ENCODE data around the gene IFRD1. TPM values are rescaled to one million over a fixed set of nuclear protein-coding genes. Genes with fewer than 3 reads are reported as not detected.
"Not testable (repeated sequence)": the region's sequence is repeated elsewhere in the genome, so short reads cannot be mapped to it uniquely, and the experiment has no call there.

Gene IFRD1
- total RNA-seq, 1 donor from 2014 or later = 85.6 TPM

DNA sequence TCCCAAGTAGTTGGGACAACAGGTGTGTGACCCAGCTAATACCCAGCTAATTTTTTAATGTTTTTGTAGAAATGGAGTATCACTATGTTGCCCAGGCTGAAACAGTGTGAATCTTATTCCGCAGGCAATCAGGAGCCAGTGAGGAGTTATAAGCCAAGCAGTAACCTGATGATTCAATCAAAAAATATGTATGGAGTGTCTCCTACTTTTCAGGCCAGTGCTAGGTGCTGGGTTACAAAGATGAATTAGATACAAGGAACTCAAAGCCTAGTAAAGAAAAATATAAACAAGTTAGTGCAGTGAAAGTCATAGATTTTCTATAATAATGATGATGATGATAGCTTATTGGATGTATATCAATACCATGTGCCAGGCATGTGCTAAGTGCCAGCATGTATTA is 13.2 kb upstream of the IFRD1 start:
- DNase-seq (ENCODE audit: low spot score in 2 of 2) (no peak), FAIRE-seq (no peak)

DNA sequence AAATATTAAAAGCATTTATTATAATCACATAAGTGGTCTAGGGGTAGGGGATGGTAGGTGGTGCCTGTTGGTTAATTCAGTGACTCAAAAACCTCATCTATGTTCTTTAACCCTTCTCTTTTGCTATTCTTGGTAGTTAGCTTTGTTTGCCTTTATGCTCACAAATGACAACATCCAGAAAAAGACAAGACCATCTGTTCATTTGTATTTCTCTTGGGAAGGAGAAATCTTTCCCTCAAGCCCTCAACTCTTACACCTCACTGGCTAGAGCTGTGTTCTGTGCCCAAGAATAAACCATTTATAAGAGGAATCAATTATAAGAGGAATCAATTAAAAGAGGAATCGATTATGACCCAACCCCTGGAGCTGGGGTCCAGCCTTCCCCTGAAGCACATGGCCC is 10.8 kb upstream of the IFRD1 start:
- FAIRE-seq (no peak), DNase-seq (ENCODE audit: low spot score in 2 of 2) (no peak)

DNA sequence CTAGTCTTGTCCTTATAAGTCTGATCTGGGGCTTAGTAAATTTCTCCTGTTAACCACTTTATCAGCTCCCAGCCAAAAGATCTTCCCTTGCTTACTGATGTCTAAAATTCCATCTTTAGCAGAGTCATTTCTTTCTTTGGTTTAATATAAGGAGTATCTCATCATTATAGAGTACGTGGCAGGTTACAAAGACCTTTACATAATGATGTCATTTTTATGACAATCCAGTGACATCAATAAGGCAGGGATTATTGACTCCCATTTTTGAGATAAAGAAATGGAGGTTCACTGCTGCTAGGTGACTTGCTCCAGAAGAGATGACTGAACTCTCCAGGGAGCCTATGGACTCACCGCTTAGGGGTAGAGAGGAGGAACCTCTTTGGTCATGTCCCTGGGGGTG is 8.1 kb upstream of the IFRD1 start:
- no peak for DNase-seq (ENCODE audit: low spot score in 2 of 2)
- FAIRE-seq = no peak

DNA sequence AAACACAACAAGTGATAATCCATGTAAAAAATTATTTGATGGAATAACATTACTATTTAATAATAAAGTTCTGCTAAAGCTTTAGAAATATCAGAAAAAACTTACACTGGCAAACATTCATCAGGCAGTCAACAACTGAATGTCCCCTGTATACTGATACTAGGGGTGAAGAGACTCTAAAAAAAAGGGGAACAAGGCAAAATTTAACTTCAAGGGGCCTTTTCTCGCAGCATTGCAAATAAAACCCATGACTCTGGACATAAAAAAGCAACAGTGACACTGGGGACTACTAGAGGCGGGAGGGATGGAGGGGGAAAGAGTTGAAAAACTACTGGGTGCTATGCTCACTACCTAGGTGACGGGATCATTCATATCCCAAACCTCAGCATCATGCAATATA is 5.8 kb upstream of the IFRD1 start:
- FAIRE-seq (no peak), DNase-seq (ENCODE audit: low spot score in 2 of 2) (no peak)

DNA sequence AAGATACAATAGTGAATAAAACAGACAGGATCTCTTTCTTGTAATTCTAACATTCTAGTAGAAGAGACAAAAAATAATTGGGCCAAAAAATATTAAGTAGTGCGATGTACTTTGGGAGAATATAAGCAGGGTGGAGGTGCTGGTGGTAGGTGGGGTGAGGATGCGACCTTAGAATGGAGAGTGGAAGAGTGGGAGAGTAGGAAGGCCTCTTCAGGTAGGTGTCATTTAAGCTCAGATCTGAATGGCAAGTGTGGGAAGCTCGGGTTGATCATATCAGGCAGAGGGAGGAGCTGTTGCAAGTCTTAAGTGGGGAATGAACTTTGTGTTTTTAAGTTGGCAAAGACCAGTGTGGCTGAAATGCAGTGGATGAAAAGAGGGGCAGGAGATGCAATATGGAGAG is 3.8 kb upstream of the IFRD1 start:
- DNase-seq (ENCODE audit: low spot score in 2 of 2) (no peak), FAIRE-seq (no peak)

DNA sequence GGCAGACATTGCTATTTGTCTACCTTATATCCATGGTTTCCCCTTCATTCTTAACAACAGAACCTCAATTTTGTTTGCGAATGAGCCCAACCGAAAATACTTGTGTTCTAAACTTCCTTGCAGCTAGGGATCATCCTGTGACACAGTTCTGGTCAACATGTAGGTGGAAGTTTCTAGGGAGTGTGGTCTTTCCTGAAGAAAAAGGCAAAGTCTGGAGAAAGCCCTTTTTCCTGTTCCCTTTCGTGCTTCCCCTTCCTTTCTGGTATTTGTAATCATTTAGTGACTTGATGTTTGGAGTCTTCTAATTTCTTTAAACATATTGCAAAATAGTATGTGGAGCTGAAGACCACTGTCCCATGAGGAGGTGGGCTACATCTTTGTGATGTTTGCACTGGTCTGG is 2.9 kb upstream of the IFRD1 start:
- no peak for DNase-seq (ENCODE audit: low spot score in 2 of 2)

DNA sequence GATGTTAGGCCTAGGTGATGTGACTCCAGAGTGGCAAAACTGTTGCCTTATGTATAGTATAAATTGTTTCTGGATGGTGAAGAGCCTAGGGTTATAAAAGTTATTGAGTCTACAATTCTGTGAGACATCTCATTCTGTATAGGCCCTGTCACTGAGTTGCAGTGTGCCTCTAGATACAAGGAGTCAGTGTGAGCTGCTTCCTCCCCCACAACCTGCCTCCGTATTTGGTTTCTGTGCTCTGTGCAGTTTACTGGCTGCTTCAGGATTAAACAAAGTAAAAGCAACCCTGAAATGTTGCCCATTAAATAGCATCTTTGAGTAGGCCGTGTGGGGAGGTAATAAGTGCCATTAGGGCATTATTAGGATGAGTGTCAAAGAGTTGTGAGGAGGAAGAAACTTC is 1.9 kb upstream of the IFRD1 start:
- DNase-seq (ENCODE audit: low spot score in 2 of 2) (no peak), FAIRE-seq (no peak)

More for the DNA sequence above, 2.9 kb upstream of the IFRD1 start:
- no peak for FAIRE-seq

DNA sequence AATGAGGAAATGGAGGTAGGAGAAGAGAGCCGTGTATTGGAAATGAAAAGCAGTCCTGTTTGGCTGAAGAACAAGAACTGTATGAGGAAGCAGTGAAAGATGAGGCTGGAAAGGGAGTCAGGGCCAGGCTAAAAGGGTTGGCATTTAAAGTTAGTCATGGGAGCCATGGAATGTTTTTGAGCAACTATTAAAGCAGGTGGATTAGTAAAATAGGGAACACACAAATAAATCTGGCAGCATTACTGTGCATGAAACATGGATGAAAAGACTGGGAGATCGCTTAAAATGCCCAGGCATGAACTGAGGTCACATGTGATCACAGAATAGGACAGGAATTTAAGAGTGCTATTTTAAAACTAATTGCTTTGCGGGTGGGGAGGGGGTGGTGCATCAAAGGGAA is 1.4 kb upstream of the IFRD1 start:
- FAIRE-seq = no peak
- DNase-seq (ENCODE audit: low spot score in 2 of 2) = no peak

DNA sequence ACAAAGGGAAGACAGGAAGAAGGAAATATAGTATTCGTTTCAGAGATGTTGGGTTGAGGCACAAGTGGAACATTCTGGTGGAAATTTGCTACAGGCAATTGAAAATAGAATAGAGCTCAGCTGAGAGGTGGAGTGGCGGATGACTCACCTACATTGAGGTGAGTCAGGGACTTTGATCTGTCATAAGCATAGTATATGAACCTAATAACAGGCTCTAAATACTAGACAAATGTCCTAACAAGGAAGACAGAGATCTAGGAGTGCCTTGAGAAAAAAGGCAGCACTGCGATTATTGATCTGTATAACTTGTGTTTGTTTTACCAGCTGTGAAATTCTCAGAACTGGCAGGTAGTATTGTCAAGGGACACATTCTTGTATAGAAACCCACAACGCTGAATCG is 907 bp upstream of the IFRD1 start:
- DNase-seq (ENCODE audit: low spot score in 2 of 2) (no peak), FAIRE-seq (no peak)

DNA sequence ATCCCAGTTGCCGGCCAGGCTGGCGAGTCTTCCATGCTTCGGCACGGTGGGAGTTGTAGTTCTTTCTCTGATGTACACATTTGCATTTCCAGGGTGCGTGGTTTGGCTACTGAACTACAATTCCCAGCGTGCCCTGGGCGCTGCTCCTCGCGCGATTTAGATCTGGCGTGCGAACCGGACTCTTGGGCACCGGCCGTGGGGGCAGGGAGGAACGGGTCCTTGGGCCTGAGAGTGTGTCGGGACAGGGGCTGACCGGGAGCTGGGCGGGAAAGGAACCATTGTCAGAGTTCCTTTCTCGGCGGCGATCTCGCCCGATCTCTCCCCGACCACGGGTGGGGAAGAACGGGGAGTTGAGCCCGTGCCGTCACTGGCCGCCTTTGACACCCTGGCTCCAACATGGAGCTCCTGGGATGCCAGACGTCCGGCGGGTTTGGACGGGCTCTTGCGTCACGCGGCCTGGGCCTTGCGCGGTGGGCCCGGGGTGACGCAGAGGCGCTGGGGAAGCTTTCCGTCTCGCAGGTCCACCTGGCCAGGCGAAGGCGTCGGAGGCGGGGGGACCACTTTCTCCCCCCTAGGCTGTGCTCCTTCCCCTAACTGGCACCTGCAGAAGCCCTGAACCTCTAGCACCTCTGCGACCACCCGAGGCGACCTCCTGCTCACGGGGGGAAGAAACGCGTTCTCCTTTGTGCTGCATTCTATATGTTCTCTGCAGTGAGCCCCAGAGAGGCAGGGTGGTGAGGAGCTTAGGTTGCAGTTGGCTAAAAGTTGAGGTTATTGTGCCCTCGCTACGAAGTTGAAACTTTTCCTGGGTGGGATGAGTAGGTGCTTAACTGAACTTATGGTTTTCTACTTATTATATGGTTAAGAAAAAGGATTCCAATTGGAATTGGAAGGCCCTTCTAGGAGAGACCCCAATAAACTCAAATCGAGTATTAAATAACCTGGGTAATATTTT is 824 bp downstream of the IFRD1 start:
- peak; percentile 80 to 81 for DNase-seq (ENCODE audit: low spot score in 2 of 2)
- FAIRE-seq = no peak

DNA sequence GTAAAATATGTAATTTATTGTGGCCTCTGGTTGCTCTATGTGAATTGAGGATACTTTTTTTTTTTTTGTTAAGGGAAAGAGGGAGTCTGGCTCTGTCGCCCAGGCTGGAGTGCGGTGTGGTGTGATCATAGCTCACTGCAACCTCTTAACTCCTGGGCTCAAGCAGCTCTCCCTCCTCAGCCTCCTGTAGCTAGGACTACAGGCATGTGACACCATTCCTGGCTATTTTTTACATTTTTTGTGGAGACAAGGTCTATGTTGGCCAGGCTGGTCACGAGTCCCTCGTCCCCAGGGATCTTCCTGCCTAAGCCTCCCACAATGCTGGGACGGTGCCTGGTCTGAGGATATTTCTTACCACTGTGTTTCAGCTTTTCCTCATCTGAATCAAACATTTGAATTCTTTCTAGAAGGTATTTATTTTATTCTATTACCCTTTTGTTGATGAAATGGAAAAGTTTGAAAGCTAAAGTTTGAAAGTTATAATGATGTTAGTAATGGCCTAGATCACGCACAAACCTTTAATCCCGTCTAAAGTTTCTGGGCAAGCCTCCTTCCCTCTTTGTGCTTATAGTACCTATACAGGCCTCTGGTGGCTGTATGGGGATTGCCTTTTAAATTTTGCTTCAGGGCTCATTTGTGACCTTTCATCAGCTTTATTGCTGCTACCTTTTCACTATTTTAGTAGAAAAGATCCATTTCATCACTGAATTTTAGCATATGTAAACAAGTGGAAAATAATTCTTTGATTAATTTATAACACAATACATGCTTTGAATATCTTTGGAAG is 2.0 kb downstream of the IFRD1 start:
- no peak for FAIRE-seq

DNA sequence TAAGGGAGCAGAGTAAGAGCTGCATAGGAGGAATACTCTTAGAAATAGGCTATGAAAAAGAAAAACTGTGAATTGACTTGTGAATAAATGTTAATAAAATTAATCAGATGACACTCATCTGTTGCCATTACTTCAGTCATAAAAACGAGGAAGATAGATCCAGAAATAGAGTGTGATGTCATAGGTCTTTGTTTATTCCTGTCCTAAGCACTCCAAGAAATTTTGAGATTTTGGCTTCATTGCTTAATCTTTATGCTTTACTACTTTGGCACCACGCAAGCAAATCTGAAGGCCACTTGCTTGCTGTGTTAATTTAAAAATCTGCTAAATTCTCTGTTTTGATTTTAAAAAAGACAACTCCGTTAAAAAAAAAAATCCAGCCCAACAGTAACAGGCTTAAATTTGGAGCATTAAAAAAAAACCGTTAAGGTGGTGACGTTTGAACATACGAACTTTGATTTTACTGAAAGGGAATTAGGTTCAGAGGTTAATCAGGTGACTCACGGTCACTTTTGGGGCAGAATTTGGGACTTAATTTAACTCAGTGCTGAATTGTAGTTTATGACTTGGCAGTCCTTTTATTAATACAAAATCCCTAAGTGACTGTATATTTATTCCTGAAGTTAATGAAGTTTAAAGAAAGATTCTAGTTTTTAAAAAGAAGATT is 3.4 kb downstream of the IFRD1 start:
- no peak for FAIRE-seq
- DNase-seq (ENCODE audit: low spot score in 2 of 2) = no peak

More for the DNA sequence above, 2.0 kb downstream of the IFRD1 start:
- DNase-seq (ENCODE audit: low spot score in 2 of 2) = no peak

DNA sequence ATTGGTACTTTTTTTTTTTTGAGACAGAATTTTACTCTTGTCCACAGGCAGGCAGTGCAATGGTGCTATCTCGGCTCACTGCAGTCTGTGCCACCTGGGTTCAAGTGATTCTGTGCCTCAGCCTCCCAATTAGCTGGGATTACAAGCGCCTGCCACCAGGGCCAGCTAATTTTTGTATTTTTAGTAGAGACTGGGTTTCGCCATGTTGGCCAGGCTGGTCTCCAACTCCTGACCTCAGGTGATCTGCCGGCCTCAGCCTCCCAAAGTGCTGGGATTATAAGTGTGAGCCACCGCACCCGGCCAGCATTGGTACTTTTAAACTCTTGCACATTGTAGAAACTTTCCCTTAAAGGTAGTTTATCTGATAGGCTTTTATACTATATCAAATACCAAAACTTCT is 3.9 kb downstream of the IFRD1 start:
- FAIRE-seq; DNase-seq (ENCODE audit: low spot score in 2 of 2): not testable (repeated sequence)

DNA sequence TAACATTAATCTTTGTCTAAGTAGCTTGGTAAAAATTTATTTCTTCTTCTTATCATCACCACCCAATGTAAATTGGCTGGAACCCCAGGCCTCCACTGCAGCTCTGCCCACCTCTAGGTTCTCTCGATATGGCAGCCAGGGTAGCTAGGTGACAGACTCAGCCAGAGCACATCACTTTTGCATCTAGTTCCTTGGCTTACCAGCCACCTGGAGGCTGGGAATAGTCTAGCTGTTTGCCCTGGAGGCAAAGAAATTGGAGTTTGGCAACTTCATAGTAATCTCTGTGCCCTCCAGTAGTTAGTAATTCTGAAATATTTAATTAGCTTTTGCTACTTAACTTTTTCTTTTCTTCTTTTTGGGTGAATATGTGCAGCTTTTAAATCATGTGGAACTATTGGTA is 9.4 kb downstream of the IFRD1 start:
- no peak for DNase-seq (ENCODE audit: low spot score in 2 of 2)
- no peak for FAIRE-seq

DNA sequence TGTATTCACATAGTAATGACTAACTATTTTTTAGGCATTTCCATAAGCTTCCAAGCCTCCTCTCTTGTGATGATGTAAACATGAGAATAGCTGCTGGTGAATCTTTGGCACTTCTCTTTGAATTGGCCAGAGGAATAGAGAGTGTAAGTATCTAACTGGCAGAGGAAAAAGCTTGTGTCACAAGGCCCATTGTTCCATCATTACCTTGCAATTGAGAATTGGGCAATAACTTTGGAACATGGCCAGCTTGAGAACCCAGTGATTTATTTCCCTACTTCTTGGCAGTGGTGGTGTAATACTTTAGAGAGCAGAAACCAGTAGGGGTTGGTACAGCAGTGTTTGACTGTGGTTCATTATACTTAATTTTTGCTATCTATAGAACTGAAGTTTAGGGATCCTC is 12.0 kb downstream of the IFRD1 start:
- DNase-seq (ENCODE audit: low spot score in 2 of 2) (no peak), FAIRE-seq (no peak)

DNA sequence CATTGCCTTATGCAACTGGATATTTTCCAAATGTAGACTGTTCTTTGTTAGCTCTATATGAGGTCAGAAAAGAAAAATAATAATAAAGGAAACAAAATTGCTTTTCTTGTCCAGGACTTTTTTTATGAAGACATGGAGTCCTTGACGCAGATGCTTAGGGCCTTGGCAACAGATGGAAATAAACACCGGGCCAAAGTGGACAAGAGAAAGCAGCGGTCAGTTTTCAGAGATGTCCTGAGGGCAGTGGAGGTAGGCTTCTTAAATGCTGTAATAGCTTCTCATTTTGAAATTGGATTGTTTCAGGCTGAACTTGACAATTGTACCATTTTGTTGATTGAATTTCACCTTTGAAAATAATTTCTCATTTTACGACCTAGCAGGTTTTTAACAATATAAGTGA is 17.6 kb downstream of the IFRD1 start:
- FAIRE-seq (no peak), DNase-seq (ENCODE audit: low spot score in 2 of 2) (no peak)

DNA sequence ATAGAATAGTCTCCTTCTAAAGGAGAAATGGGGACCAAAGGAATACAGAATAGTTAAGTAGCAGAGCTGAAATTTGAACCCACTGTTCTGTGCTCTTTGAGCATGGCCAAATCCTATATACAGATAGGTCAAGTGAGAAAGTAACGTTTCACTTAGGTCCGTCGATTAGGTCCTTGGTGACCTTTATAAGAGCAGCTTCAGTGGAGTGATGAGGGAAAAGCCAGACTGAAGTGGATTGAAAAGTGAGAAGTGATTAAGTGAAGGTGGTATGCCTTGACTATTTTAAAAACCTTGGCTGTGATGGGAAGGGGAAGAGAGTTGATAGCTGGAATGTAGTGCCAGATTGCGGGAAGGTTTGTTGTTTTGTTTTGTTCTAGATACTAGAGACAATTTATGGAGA is 19.9 kb downstream of the IFRD1 start:
- FAIRE-seq = no peak
- no peak for DNase-seq (ENCODE audit: low spot score in 2 of 2)

DNA sequence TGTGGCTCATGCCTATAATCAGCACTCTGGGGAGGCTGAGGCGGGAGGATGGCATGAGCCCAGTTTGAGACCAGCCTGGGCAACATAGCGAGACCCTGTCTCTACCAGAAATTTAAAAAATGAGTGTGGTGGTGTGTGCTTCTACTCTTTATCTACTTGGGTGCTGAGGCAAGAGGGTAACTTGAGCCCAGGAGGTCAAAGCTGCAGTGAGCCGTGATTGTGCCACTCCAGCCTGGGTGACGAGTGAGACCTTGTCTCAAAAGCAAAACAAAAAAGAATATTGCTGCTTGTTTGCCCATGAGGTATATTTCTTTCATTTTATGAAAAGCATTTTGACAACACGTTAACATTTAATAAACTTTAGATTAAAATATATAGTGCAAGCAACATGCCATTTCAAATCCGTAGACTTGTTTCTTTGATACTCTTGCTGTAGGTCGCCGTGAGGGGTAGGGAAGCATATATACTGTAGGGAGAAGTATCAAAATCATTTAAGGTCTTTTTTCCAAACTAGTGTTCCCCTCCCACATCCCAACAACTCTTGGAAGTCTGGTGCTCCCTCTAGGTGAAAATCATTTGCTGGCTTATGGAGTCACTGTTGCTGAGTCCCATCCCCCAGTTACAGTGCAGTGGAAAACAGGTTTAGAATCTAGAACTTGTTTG is 26.3 kb downstream of the IFRD1 start:
- FAIRE-seq (no peak), DNase-seq (ENCODE audit: low spot score in 2 of 2) (no peak)

DNA sequence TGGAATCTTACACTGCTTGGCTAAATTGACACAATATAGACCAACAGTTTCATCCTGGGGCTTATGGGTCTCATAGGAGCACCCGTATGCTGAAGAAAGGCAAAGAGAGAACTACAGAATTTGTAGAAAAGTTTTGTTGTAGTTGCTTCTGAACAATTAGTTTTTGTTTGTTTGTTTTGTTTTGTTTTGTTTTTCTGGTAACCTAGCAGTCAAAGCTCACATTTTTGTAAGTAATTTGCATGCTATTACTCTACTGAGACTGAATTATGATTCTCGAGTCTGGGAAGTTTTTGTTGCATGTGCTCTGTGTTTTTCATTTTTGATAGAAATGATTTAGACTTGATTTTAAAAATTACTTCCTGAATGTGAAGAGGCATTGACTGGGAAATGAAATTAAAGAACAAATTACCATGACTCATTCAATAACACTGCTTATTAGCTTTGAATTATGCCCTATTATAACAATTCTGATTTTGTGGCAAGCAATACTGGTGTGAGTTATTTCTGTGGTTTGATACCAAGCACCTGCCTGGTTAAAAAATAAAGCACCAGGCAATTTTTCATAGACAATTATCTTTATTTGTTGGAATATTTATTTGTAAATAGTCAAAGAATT is 31.0 kb downstream of the IFRD1 start:
- DNase-seq (ENCODE audit: low spot score in 2 of 2) (no peak), FAIRE-seq (no peak)
